ENCODE measurements around the gene ENTPD2. TPM values are rescaled to one million over a fixed set of nuclear protein-coding genes. Genes with fewer than 3 reads are reported as not detected.

Gene ENTPD2
- total RNA-seq, 2 donors from 2014 or later: 9.8 to 10.9 TPM

DNA sequence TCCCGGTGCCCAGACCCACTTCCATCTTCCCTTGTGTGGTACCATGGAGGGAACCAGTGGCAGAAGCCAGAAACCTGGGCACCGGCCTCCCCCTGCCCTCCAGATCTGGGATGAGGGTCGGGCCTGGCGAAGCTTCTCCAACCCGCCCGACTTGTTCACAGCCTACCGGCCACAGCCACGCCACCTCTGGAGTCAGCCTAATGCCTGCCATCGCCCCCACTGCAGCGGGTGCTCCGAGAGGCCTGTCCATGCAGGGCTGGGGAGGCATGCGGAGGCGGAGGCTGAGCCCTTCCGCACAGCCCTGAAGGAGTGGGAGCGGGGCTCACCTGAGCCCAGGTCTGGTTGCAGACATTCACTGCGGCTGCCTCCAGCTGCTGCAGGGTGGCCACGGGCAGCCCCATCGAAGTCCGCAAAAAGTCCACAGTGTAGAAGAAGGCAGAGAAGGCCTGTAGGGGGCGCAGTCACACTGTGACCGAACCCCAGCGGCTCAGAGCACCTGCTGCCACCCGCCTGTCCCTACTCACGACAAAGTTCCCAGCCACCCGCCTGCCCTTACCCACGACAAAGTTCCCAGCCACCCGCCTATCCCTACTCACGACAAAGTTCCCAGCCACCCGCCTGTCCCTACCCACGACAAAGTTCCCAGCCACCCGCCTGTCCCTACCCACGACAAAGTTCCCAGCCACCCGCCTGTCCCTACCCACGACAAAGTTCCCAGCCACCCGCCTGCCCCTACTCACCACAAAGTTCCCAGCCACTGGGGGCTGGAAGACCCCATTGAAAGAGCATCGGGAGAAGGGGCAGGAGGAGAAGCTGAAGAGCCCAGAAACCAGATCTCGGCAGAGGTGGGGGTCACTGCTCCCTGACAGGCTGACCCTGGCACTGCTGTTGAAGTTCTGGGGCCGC is 4.1 kb downstream of the ENTPD2 start:
- WGBS: 45% methylated on average over 37 of the region's 38 CpGs
- DNase-seq (ENCODE audit: low spot score): peak; percentile 61
- TF ChIP-seq POLR2A (IDR thresholded peaks at IDR 0.05): no peak
- peak; percentile 17 to 81 (median 62) for TF ChIP-seq CTCF (IDR thresholded peaks at IDR 0.05)
- intact Hi-C loops (cut with DNase I): no loop called here
- Histone ChIP-seq H3K27me3 (replicated peaks; ENCODE audit: insufficient read depth) (no peaks in the 10 kb centered on the region), H3K27ac (no peak overlapping the region), H3K4me1 (replicated peaks) (peaks cover 40% of the 10 kb centered on the region), H3K9me3 (no peaks in the 10 kb centered on the region), H3K4me3 (no peak overlapping the region), H3K36me3 (no peaks in the 10 kb centered on the region)

DNA sequence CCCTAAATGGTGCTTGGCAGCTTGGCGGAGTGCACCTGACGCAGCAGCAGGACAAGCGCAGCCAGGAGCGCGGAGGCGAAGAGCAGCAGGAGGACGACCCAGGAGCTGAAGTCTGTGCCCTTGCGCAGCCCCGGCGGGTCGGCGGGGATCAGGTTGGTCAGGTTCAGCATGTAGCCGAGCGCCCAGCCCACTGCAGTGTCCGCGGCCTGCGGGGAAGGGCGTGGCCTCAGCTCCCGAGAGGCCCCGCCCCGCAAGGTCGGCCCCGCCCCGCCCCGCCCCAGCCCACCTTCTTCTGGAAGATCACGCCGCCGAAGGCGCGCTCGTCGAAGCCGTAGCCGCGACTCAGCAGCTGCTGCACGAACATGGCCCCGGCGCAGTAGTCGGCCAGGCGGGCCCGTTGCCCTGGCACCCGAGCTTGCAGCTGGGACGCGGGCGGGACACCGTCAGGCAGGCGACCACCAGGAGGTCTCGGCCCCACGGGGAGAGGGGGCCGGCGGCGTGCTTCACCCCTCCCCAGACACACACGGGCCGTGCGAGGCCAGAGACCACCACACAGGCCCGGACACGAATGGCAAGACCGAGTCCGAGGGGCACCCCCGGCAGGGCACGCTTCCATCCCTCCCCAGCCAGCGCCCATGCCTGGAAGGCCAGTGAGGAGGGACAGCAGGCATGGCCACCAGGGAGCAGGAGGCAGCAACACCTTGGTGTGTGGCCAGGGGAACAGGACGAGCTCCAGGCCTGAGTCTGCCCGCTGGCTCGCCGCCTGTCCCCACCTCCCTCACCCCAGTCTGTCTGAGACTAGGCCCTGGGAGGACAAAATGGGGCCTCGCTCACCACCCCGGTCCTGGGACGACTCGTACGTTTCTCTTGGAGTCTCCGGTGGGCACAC is 5.0 kb downstream of the ENTPD2 start:
- 23% methylated on average over 44 of the region's 72 CpGs for WGBS
- Histone ChIP-seq H3K9me3 (no peaks in the 10 kb centered on the region), H3K4me1 (replicated peaks) (peaks cover 38% of the 10 kb centered on the region), H3K36me3 (no peaks in the 10 kb centered on the region), H3K27me3 (replicated peaks; ENCODE audit: insufficient read depth) (no peaks in the 10 kb centered on the region), H3K27ac (no peak overlapping the region), H3K4me3 (no peak overlapping the region)
- TF ChIP-seq CTCF (IDR thresholded peaks at IDR 0.05): peak in 1 of 4 experiments; percentile 28
- TF ChIP-seq POLR2AphosphoS5 (IDR thresholded peaks at IDR 0.05): no peak
- peak; percentile 54 for DNase-seq (ENCODE audit: low spot score)
- intact Hi-C loops (cut with DNase I): no loop called here

GRCh38 chr9:137046088-137046787 is 7.6 kb downstream of the ENTPD2 start, which contains the start of gene NPDC1:
NPDC1 (minus strand) TSS chr9:137046177; CDS start chr9:137045989, 188 bp downstream.
- peaks cover 45% of the 10 kb centered on the region for H3K4me1 ChIP-seq (replicated peaks)
- DNase-seq (ENCODE audit: low spot score): peak; percentile 84
- peak within 1 kb of the TSS; percentile 53 to 58 for H3K4me3 ChIP-seq
- WGBS: 0% methylated on average over 56 of the region's 57 CpGs
- no peaks in the 10 kb centered on the region for H3K36me3 ChIP-seq
- TF ChIP-seq CTCF (IDR thresholded peaks at IDR 0.05) (peak; percentile 79 to 93 (median 87)), POLR2AphosphoS5 (IDR thresholded peaks at IDR 0.05) (peak; percentile 69), POLR2A (IDR thresholded peaks at IDR 0.05) (no peak)
- intact Hi-C loops (cut with DNase I): no loop called here
- no peaks in the 10 kb centered on the region for H3K9me3 ChIP-seq
- H3K27ac ChIP-seq: peak within 1 kb of the TSS; percentile 85 to 87
- no peaks in the 10 kb centered on the region for H3K27me3 ChIP-seq (replicated peaks; ENCODE audit: insufficient read depth)

- 2% methylated on average over 83 of the region's 96 CpGs for WGBS
These were observed 8.4 kb downstream of the ENTPD2 start for GRCh38 chr9:137045294-137046087.

More at GRCh38 chr9:137045294-137046087, 8.4 kb downstream of the ENTPD2 start:
- peaks cover 45% of the 10 kb centered on the region for H3K4me1 ChIP-seq (replicated peaks)
- TF ChIP-seq POLR2AphosphoS5 (IDR thresholded peaks at IDR 0.05) (no peak), POLR2A (IDR thresholded peaks at IDR 0.05) (no peak), CTCF (IDR thresholded peaks at IDR 0.05) (no peak)
- peak overlapping the region; percentile 85 to 87 for H3K27ac ChIP-seq
- intact Hi-C loops (cut with DNase I): no loop called here
- no peak for DNase-seq (ENCODE audit: low spot score)
- H3K9me3 ChIP-seq: no peaks in the 10 kb centered on the region
- no peaks in the 10 kb centered on the region for H3K27me3 ChIP-seq (replicated peaks; ENCODE audit: insufficient read depth)
- peak overlapping the region; percentile 53 to 58 for H3K4me3 ChIP-seq
- peaks cover 0 to 3% of the 10 kb centered on the region in 2 donors for H3K36me3 ChIP-seq
